ENCODE data around the gene CFDP1. TPM values are rescaled to one million over a fixed set of nuclear protein-coding genes. Genes with fewer than 3 reads are reported as not detected.

CFDP1 gene
- total and polyA plus RNA-seq, 2 experiments from 2014 or later: 97.1 to 116 TPM

GRCh38 chr16:75311383-75311938 lies 121.8 kb downstream of the CFDP1 start:
- 62% methylated on average over 3 of the region's 3 CpGs for WGBS (ENCODE audit: low lambda C conversion rate, missing lambda C conversion rate)
- peaks cover 34% of the 10 kb centered on the region for H3K4me1 ChIP-seq (ENCODE audit: insufficient read depth)
- no peak for DNase-seq (ENCODE audit: low spot score)
- H3K4me3 ChIP-seq: no peak overlapping the region
- no peaks in the 10 kb centered on the region for H3K36me3 ChIP-seq (replicated peaks; ENCODE audit: insufficient read depth, low read depth)
- TF ChIP-seq CTCF (IDR thresholded peaks at IDR 0.05; ENCODE audit: poor library complexity): no peak
- no peaks in the 10 kb centered on the region for H3K9me2 ChIP-seq (replicated peaks; ENCODE audit: insufficient read depth)
- H3K9me3 ChIP-seq (ENCODE audit: low read depth): no peaks in the 10 kb centered on the region
- no peak overlapping the region for H2AFZ ChIP-seq
- peak overlapping the region; percentile 98 for H3K27ac ChIP-seq
- no peaks in the 10 kb centered on the region for H4K20me1 ChIP-seq (ENCODE audit: insufficient read depth, poor library complexity, severe bottlenecking)
- H3K4me2 ChIP-seq: no peak overlapping the region
- no peaks in the 10 kb centered on the region for H3K27me3 ChIP-seq
- peaks cover 12% of the 10 kb centered on the region for H3K79me2 ChIP-seq

GRCh38 chr16:75310541-75310940 lies 122.8 kb downstream of the CFDP1 start:
- WGBS (ENCODE audit: low lambda C conversion rate, missing lambda C conversion rate): 77% methylated on average over 3 of the region's 3 CpGs
- peaks cover 42% of the 10 kb centered on the region for H3K4me1 ChIP-seq (ENCODE audit: insufficient read depth)
- no peaks in the 10 kb centered on the region for H4K20me1 ChIP-seq (ENCODE audit: insufficient read depth, poor library complexity, severe bottlenecking)
- DNase-seq (ENCODE audit: low spot score): no peak
- no peak for TF ChIP-seq EZH2phosphoT487 (IDR thresholded peaks at IDR 0.05; ENCODE audit: low read depth, severe bottlenecking, unreplicated experiment)
- peak overlapping the region; percentile 98 for H3K27ac ChIP-seq
- H3K9me3 ChIP-seq (ENCODE audit: low read depth): no peaks in the 10 kb centered on the region
- no peaks in the 10 kb centered on the region for H3K9me2 ChIP-seq (replicated peaks; ENCODE audit: insufficient read depth)
- H3K4me2 ChIP-seq: peak overlapping the region; percentile 9
- no peaks in the 10 kb centered on the region for H3K36me3 ChIP-seq (replicated peaks; ENCODE audit: insufficient read depth, low read depth)
- H3K27me3 ChIP-seq: no peaks in the 10 kb centered on the region
- peaks cover 12% of the 10 kb centered on the region for H3K79me2 ChIP-seq
- no peak overlapping the region for H2AFZ ChIP-seq
- no peak overlapping the region for H3K4me3 ChIP-seq

DNA sequence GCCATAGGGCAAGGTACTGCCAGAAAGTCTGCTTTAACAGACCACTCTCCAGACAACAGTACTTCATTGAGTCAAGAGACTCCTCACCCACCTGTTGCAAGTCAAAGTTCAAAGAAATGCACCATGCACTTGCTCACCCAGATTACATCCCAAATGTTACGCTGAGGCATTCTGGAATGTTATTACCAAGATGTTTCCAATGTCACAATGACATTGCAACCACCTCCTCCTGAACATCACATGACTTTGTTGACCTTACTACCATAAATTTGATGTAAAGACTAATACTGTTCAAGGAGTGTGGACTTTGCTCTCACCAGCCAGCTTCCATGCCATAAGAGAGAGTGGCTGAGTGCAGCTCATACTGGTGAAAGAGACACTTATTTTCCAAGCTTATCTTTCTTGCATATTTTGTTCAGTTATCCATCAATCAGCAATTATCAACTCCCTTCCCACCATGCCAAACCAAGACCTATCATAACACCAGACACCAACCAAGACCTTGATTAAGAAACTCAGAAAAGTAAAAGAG lies 123.3 kb downstream of the CFDP1 start:
- H3K79me2 ChIP-seq: peaks cover 12% of the 10 kb centered on the region
- TF ChIP-seq CTCF (IDR thresholded peaks at IDR 0.05; ENCODE audit: poor library complexity): no peak
- no peak for TF ChIP-seq EZH2phosphoT487 (IDR thresholded peaks at IDR 0.05; ENCODE audit: low read depth, severe bottlenecking, unreplicated experiment)
- no peak for TF ChIP-seq EZH2 (IDR thresholded peaks at IDR 0.05; ENCODE audit: borderline replicate concordance)
- DNase-seq (ENCODE audit: low spot score): peak; percentile 68
- 88% methylated on average over 1 of the region's 1 CpG for WGBS (ENCODE audit: low lambda C conversion rate, missing lambda C conversion rate)
- peaks cover 44% of the 10 kb centered on the region for H3K4me1 ChIP-seq (ENCODE audit: insufficient read depth)
- H3K27me3 ChIP-seq: no peaks in the 10 kb centered on the region
- peak overlapping the region; percentile 98 for H3K27ac ChIP-seq
- H3K4me2 ChIP-seq: no peak overlapping the region
- H3K36me3 ChIP-seq (replicated peaks; ENCODE audit: insufficient read depth, low read depth): no peaks in the 10 kb centered on the region
- no peak overlapping the region for H3K4me3 ChIP-seq
- H2AFZ ChIP-seq: no peak overlapping the region
- H3K9me2 ChIP-seq (replicated peaks; ENCODE audit: insufficient read depth): no peaks in the 10 kb centered on the region
- no peaks in the 10 kb centered on the region for H3K9me3 ChIP-seq (ENCODE audit: low read depth)
- H4K20me1 ChIP-seq (ENCODE audit: insufficient read depth, poor library complexity, severe bottlenecking): no peaks in the 10 kb centered on the region

GRCh38 chr16:75309156-75309555 lies 124.1 kb downstream of the CFDP1 start:
- TF ChIP-seq EZH2phosphoT487 (IDR thresholded peaks at IDR 0.05; ENCODE audit: low read depth, severe bottlenecking, unreplicated experiment) (no peak), EZH2 (IDR thresholded peaks at IDR 0.05; ENCODE audit: borderline replicate concordance) (no peak), CTCF (IDR thresholded peaks at IDR 0.05; ENCODE audit: poor library complexity) (no peak)
- Histone ChIP-seq H3K79me2 (peaks cover 12% of the 10 kb centered on the region), H3K27me3 (no peaks in the 10 kb centered on the region), H3K4me2 (no peak overlapping the region), H3K27ac (peak overlapping the region; percentile 98), H3K4me1 (ENCODE audit: insufficient read depth) (peaks cover 52% of the 10 kb centered on the region), H3K4me3 (no peak overlapping the region), H2AFZ (no peak overlapping the region), H3K9me3 (ENCODE audit: low read depth) (no peaks in the 10 kb centered on the region), H3K9me2 (replicated peaks; ENCODE audit: insufficient read depth) (no peaks in the 10 kb centered on the region), H4K20me1 (ENCODE audit: insufficient read depth, poor library complexity, severe bottlenecking) (no peaks in the 10 kb centered on the region), H3K36me3 (replicated peaks; ENCODE audit: insufficient read depth, low read depth) (no peaks in the 10 kb centered on the region)
- DNase-seq (ENCODE audit: low spot score): no peak
- 89% methylated on average over 8 of the region's 8 CpGs for WGBS (ENCODE audit: low lambda C conversion rate, missing lambda C conversion rate)

All from hepatocyte (in vitro differentiated cells).